Mesenchymal stem cell (in vitro differentiated cells and primary cell): Measurements from ENCODE around the gene VPS37C.

Source experiments
- DNase-seq: peaks from one replicate; pipeline ENCODE4 v3.0.0-alpha.2; 2013
- H2AFZ ChIP-seq: one replicate; pipeline ENCODE4 v1.6.1; 2013; ENCODE audit warnings: low read depth, mild to moderate bottlenecking, control low read depth, inconsistent platforms, low read length, moderate library complexity
- H2AK5ac ChIP-seq: 2 replicates; pipeline ENCODE4 v1.6.1; 2013; ENCODE audit warnings: low read length, moderate library complexity, mild to moderate bottlenecking, inconsistent platforms; ENCODE audit not compliant: severe bottlenecking
- H2BK120ac ChIP-seq: one replicate; pipeline ENCODE4 v1.6.1; 2013; ENCODE audit warnings: low read depth, mild to moderate bottlenecking, inconsistent platforms, low read length, moderate library complexity
- H2BK12ac ChIP-seq, 2 experiments: one replicate each; pipeline ENCODE4 v1.6.1; 2013; ENCODE audit warnings: inconsistent platforms in 2 of 2, low read length in 2 of 2, mild to moderate bottlenecking in 2 of 2, moderate library complexity in 2 of 2, control low read depth in 1 of 2
- H2BK15ac ChIP-seq: one replicate; pipeline ENCODE4 v1.6.1; 2013; ENCODE audit warnings: mild to moderate bottlenecking, low read depth, inconsistent platforms; ENCODE audit not compliant: poor library complexity, severe bottlenecking
- H2BK5ac ChIP-seq: 2 replicates; pipeline ENCODE4 v1.6.1; 2013; ENCODE audit warnings: low read depth, mild to moderate bottlenecking, low read length, control low read depth, inconsistent platforms; ENCODE audit not compliant: poor library complexity, severe bottlenecking
- H3K14ac ChIP-seq, 2 experiments: one replicate each; pipeline ENCODE4 v1.6.1; 2013; ENCODE audit warnings: inconsistent platforms in 2 of 2, low read length in 2 of 2, control low read depth in 1 of 2, mild to moderate bottlenecking in 1 of 2, moderate library complexity in 1 of 2
- H3K18ac ChIP-seq, 2 experiments: one replicate each; pipeline ENCODE4 v1.6.1; 2013; ENCODE audit warnings: inconsistent platforms in 2 of 2, low read length in 2 of 2, control low read depth in 1 of 2, low read depth in 1 of 2, mild to moderate bottlenecking in 1 of 2
- H3K23ac ChIP-seq, 2 experiments: one replicate each; pipeline ENCODE4 v1.6.1; 2013; ENCODE audit warnings: inconsistent platforms in 2 of 2, low read length in 2 of 2, mild to moderate bottlenecking in 2 of 2, moderate library complexity in 2 of 2, control low read depth in 1 of 2
- H3K27ac ChIP-seq: 2 replicates; pipeline ENCODE4 v1.5.1; 2013; ENCODE audit warnings: mild to moderate bottlenecking, moderate library complexity, low read length, control low read depth, inconsistent platforms; ENCODE audit not compliant: poor library complexity, severe bottlenecking
- H3K27me3 ChIP-seq, 2 experiments: 2 replicates each; pipeline versions ENCODE4 v1.6.1 to v1.7.0; 2013; ENCODE audit warnings: low read length in 2 of 2, mild to moderate bottlenecking in 2 of 2, moderate library complexity in 2 of 2, control low read depth in 1 of 2, inconsistent platforms in 1 of 2; ENCODE audit not compliant: control insufficient read depth in 1 of 2, insufficient read depth in 1 of 2
- H3K36me3 ChIP-seq, 2 experiments: 2 replicates each; pipeline versions ENCODE4 v1.6.1 to v1.7.0; 2013; ENCODE audit warnings: low read length in 2 of 2, control low read depth in 1 of 2, inconsistent platforms in 1 of 2, low read depth in 1 of 2, mild to moderate bottlenecking in 1 of 2; ENCODE audit not compliant: insufficient read depth in 2 of 2, control insufficient read depth in 1 of 2
- H3K4ac ChIP-seq, 2 experiments: one replicate each; pipeline ENCODE4 v1.6.1; 2013; ENCODE audit warnings: inconsistent platforms in 2 of 2, low read length in 2 of 2, mild to moderate bottlenecking in 2 of 2, moderate library complexity in 2 of 2, control low read depth in 1 of 2, low read depth in 1 of 2
- H3K4me1 ChIP-seq: 2 replicates; pipeline ENCODE4 v1.6.1; 2013; ENCODE audit warnings: low read depth, low read length, control low read depth; ENCODE audit not compliant: control insufficient read depth, insufficient read depth
- H3K4me2 ChIP-seq: 2 replicates; pipeline ENCODE4 v1.6.1; 2013; ENCODE audit warnings: low read length, mild to moderate bottlenecking, inconsistent platforms; ENCODE audit not compliant: poor library complexity, severe bottlenecking
- H3K4me3 ChIP-seq, 2 experiments: 2 replicates each; pipeline versions ENCODE4 v1.5.1 to v1.7.0; 2013; ENCODE audit warnings: low read length in 2 of 2, mild to moderate bottlenecking in 2 of 2, control low read depth in 1 of 2, low read depth in 1 of 2; ENCODE audit not compliant: insufficient read depth in 1 of 2
- H3K79me1 ChIP-seq: replicated peaks from 2 replicates; pipeline ENCODE4 v1.6.1; 2013; ENCODE audit warnings: mild to moderate bottlenecking, control low read depth, low read length, inconsistent platforms; ENCODE audit not compliant: poor library complexity, severe bottlenecking
- H3K9ac ChIP-seq: 2 replicates; pipeline ENCODE4 v1.7.0; 2013; ENCODE audit warnings: mild to moderate bottlenecking, low read length, moderate library complexity
- H3K9me3 ChIP-seq: 2 replicates; pipeline ENCODE4 v1.7.0; 2013; ENCODE audit warnings: mild to moderate bottlenecking, low read length; ENCODE audit not compliant: control insufficient read depth
- H4K8ac ChIP-seq: one replicate; pipeline ENCODE4 v1.6.1; 2013; ENCODE audit warnings: inconsistent platforms, mild to moderate bottlenecking, low read length, moderate library complexity
- H4K91ac ChIP-seq: one replicate; pipeline ENCODE4 v1.6.1; 2013; ENCODE audit warnings: mild to moderate bottlenecking, low read length, inconsistent platforms
- WGBS: methylation state at CpG from one replicate; pipeline ENCODE4 v1.1.7; 2013; ENCODE audit warnings: mixed read lengths; 5-methylcytosine and 5-hydroxymethylcytosine counted together

VPS37C gene

GRCh38 chr11:61126256-61126655 lies 35.0 kb downstream of the VPS37C start:
- Histone ChIP-seq H3K79me1 (peaks cover 1% of the 10 kb centered on the region), H4K91ac (no peak overlapping the region), H2BK12ac (no peak overlapping the region), H2BK120ac (no peak overlapping the region), H3K18ac (no peak overlapping the region), H2BK15ac (no peak overlapping the region), H3K36me3 (peaks cover 4 to 17% of the 10 kb centered on the region in 2 experiments), H3K9me3 (no peaks in the 10 kb centered on the region), H2AFZ (no peak overlapping the region), H3K4me3 (peak overlapping the region in 1 of 2 experiments; percentile 11), H4K8ac (no peak overlapping the region), H3K27me3 (peaks cover 22 to 38% of the 10 kb centered on the region in 2 experiments), H2AK5ac (no peak overlapping the region), H2BK5ac (no peak overlapping the region), H3K4me2 (no peak overlapping the region), H3K4me1 (peaks cover 25% of the 10 kb centered on the region), H3K23ac (no peak overlapping the region), H3K4ac (no peak overlapping the region), H3K14ac (no peak overlapping the region), H3K27ac (no peak overlapping the region), H3K9ac (peak overlapping the region; percentile 55)
- DNase-seq: no peak
- 88% methylated on average over 14 of the region's 14 CpGs for WGBS

- Histone ChIP-seq H3K9me3 (no peaks in the 10 kb centered on the region), H3K27ac (no peak overlapping the region), H3K23ac (no peak overlapping the region), H3K4me2 (peak overlapping the region; percentile 3), H2AK5ac (no peak overlapping the region), H2BK15ac (no peak overlapping the region), H3K18ac (no peak overlapping the region), H2BK12ac (no peak overlapping the region), H3K9ac (no peak overlapping the region), H3K79me1 (peaks cover 1% of the 10 kb centered on the region), H4K8ac (no peak overlapping the region), H2BK120ac (no peak overlapping the region), H3K14ac (no peak overlapping the region), H3K4me3 (no peak overlapping the region), H3K27me3 (peaks cover 22 to 48% of the 10 kb centered on the region in 2 experiments), H3K4me1 (peaks cover 26% of the 10 kb centered on the region), H2AFZ (no peak overlapping the region), H3K4ac (no peak overlapping the region), H2BK5ac (no peak overlapping the region), H4K91ac (no peak overlapping the region), H3K36me3 (peaks cover 4 to 11% of the 10 kb centered on the region in 2 experiments)
- no peak for DNase-seq
- 27% methylated on average over 6 of the region's 6 CpGs for WGBS
Observed at GRCh38 chr11:61125310-61125684, 35.9 kb downstream of the VPS37C start.

DNA sequence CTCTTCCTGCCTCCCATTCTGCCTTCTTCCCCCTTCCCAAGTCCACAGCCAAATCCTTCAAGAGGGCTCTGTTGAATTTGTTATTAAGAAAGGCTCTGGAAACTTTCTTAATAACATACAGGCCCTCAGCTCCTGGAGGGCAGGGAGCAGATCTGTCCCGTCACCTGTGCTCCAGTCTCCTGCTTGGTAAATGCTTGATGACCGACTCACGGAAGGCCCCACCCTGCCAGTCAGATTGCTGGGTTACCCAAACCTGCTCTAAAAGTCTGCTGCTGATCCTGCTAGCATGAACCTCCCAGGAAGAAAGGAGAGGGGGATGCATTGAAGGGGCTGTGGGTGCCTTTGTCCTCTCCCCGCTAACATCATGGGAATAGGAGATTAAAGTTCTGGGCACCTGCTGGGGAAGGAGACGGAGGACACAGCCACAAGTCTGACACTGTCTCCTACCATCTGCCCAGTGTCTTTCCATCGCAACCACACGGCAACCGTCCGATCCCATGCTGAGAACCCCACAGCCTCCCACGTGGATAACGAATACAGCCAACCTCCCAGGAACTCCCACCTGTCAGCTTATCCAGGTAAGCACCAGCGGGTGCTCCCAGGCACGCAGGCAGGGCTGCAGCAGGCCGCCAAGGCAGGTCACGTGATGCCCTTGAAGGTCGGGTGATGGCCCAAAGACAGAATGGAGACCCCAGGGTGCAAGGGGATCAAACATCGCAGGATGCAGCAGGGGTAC lies 36.5 kb downstream of the VPS37C start:
- 78% methylated on average over 17 of the region's 17 CpGs for WGBS
- no peak overlapping the region for H2BK12ac ChIP-seq

DNA sequence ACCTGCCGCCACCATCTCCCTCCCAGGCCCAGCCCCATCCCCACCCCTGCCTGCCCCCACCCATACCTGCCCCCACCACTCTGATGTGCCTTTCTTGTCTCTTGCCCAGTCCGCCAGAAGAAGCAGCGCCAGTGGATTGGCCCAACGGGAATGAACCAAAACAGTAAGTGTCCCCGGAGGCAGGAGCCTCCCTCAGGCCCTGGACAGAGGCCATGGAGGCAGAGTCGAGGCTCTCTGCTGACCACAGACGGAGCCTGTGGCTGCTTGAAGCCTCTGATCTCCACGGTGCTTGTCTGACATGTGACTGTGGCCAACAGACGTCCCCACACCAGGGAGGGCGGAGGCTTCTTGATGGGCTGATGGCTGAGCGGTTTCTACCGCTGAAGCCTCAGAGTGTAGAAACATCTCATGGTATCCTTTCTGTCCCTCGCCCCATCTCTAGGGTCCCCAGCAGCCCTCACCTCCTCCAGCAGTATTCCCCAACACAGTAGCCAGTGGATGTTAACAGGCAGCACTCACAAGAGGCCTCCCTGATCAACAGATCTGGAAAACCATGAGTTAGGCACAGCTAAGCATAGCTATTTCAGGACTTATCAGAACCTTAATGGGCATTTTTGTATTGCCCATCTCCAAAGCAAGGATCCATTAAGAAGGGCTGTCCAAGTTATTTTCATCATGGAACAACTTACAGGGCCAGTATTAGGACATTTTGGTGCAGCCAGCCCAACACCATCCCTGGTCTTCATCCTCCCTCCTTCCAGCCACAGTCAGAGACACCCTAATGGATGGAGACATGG lies 37.3 kb downstream of the VPS37C start:
- no peak overlapping the region for H4K91ac ChIP-seq
- H3K4me3 ChIP-seq: no peak overlapping the region
- WGBS: 87% methylated on average over 13 of the region's 13 CpGs

More for the DNA sequence above, 36.5 kb downstream of the VPS37C start:
- no peak overlapping the region for H3K4me2 ChIP-seq
- H3K36me3 ChIP-seq: peaks cover 4 to 11% of the 10 kb centered on the region in 2 experiments
- no peak overlapping the region for H3K14ac ChIP-seq
- no peak overlapping the region for H4K8ac ChIP-seq
- no peak overlapping the region for H4K91ac ChIP-seq
- no peak overlapping the region for H2AFZ ChIP-seq
- no peak overlapping the region for H2BK120ac ChIP-seq
- H2AK5ac ChIP-seq: no peak overlapping the region
- H3K9ac ChIP-seq: no peak overlapping the region
- peaks cover 22 to 53% of the 10 kb centered on the region in 2 experiments for H3K27me3 ChIP-seq
- no peaks in the 10 kb centered on the region for H3K9me3 ChIP-seq
- H3K27ac ChIP-seq: no peak overlapping the region
- no peak overlapping the region for H3K4ac ChIP-seq
- H2BK15ac ChIP-seq: no peak overlapping the region
- DNase-seq: no peak
- peaks cover 1% of the 10 kb centered on the region for H3K79me1 ChIP-seq
- no peak overlapping the region for H3K18ac ChIP-seq
- H3K4me3 ChIP-seq: no peak overlapping the region
- no peak overlapping the region for H3K23ac ChIP-seq
- no peak overlapping the region for H2BK5ac ChIP-seq
- H3K4me1 ChIP-seq: peaks cover 22% of the 10 kb centered on the region

More for the DNA sequence above, 37.3 kb downstream of the VPS37C start:
- no peak overlapping the region for H2BK12ac ChIP-seq
- no peak overlapping the region for H2AK5ac ChIP-seq
- H2BK5ac ChIP-seq: no peak overlapping the region
- H3K18ac ChIP-seq: no peak overlapping the region
- no peak overlapping the region for H3K4me2 ChIP-seq
- H3K9ac ChIP-seq: no peak overlapping the region
- H2BK15ac ChIP-seq: no peak overlapping the region
- no peaks in the 10 kb centered on the region for H3K9me3 ChIP-seq
- no peak overlapping the region for H2BK120ac ChIP-seq
- H3K27ac ChIP-seq: no peak overlapping the region
- H3K4ac ChIP-seq: no peak overlapping the region
- no peak overlapping the region for H3K23ac ChIP-seq
- H3K4me1 ChIP-seq: peaks cover 15% of the 10 kb centered on the region
- peaks cover 27 to 60% of the 10 kb centered on the region in 2 experiments for H3K27me3 ChIP-seq
- H4K8ac ChIP-seq: no peak overlapping the region
- H3K36me3 ChIP-seq: peaks cover 4 to 9% of the 10 kb centered on the region in 2 experiments
- H2AFZ ChIP-seq: no peak overlapping the region
- no peak overlapping the region for H3K14ac ChIP-seq
- DNase-seq: no peak
- peaks cover 1% of the 10 kb centered on the region for H3K79me1 ChIP-seq
